Gastroesophageal sphincter (tissue), 3 donors: ENCODE measurements around the gene MRPS30.

Experiments
- EP300 ChIP-seq: sonication (generic); formaldehyde crosslinking; IDR thresholded peaks from one replicate; pipeline ENCODE4 v1.6.1; 2017; ENCODE audit warnings: antibody characterized with exemption, mild to moderate bottlenecking
- POLR2A ChIP-seq, 2 donors: fragments of 450-650 bp; IDR thresholded peaks; one replicate each; pipeline ENCODE4 v1.6.1; 2017; ENCODE audit warnings: antibody characterized with exemption in 2 of 2, mild to moderate bottlenecking in 2 of 2, moderate library complexity in 1 of 2
- POLR2AphosphoS5 ChIP-seq: sonication (generic); formaldehyde crosslinking; IDR thresholded peaks from one replicate; pipeline ENCODE4 v1.6.1; 2017; ENCODE audit warnings: antibody characterized with exemption
- TF ChIP-seq, protein P1 (sequence below), 4 experiments: fragments of 200-600 bp in 2 of 4; fragments of 450-650 bp in 2 of 4; sonication (generic) in 1 of 4; IDR thresholded peaks; one replicate each; pipeline ENCODE4 v1.5.1; 2017 to 2019; ENCODE audit warnings: antibody characterized with exemption in 4 of 4, mild to moderate bottlenecking in 2 of 4, moderate library complexity in 2 of 4

DNA sequence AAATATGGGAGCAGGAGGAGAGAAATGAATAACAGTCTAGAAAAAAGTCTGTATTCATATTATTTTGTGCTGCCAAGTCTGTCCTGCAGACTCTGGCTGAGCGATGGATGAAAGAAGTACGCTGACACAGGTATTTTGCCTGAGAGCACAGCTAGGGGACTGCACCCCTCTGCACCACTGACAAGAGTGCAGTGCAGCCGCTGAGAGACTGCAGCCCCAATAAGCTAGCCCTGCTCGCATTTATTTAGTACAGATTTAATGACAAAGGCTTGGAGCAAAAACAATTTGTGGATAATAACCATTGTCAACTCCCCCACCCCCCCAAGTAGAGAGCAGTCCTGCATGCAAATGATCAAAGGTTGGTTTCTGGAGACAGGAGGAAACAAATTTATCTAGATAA is 13.3 kb upstream of the MRPS30 start:
- TF ChIP-seq, protein P1, sequence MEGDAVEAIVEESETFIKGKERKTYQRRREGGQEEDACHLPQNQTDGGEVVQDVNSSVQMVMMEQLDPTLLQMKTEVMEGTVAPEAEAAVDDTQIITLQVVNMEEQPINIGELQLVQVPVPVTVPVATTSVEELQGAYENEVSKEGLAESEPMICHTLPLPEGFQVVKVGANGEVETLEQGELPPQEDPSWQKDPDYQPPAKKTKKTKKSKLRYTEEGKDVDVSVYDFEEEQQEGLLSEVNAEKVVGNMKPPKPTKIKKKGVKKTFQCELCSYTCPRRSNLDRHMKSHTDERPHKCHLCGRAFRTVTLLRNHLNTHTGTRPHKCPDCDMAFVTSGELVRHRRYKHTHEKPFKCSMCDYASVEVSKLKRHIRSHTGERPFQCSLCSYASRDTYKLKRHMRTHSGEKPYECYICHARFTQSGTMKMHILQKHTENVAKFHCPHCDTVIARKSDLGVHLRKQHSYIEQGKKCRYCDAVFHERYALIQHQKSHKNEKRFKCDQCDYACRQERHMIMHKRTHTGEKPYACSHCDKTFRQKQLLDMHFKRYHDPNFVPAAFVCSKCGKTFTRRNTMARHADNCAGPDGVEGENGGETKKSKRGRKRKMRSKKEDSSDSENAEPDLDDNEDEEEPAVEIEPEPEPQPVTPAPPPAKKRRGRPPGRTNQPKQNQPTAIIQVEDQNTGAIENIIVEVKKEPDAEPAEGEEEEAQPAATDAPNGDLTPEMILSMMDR (IDR thresholded peaks at IDR 0.05) = no peak
- TF ChIP-seq POLR2A (IDR thresholded peaks at IDR 0.05) = no peak
- no peak for TF ChIP-seq EP300
- TF ChIP-seq POLR2AphosphoS5 = no peak
